HepG2 (cell line): Measurements from ENCODE around the gene TUBG1. TPM values are rescaled to one million over a fixed set of nuclear protein-coding genes. Genes with fewer than 3 reads are reported as not detected.
A peak's percentile ranks its signal among the peaks of the same experiment; 100 is the strongest.

ENCODE experiments used
- CBFB ChIP-seq: sonication (generic); formaldehyde crosslinking; IDR thresholded peaks from 2 replicates; pipeline ENCODE4 v1.4.0; 2020; ENCODE audit warnings: missing genetic modification reagents
- MAFG ChIP-seq: sonication (generic); formaldehyde crosslinking; IDR thresholded peaks from 2 replicates; pipeline ENCODE4 v1.5.1; 2020; ENCODE audit warnings: mild to moderate bottlenecking, missing genetic modification reagents
- MLLT10 ChIP-seq: sonication (generic); formaldehyde crosslinking; IDR thresholded peaks from 2 replicates; pipeline ENCODE4 v1.4.0; 2020; ENCODE audit warnings: missing genetic modification reagents
- PCBP2 ChIP-seq: fragments of 200-400 bp; formaldehyde crosslinking; optimal IDR thresholded peaks from 2 replicates; pipeline ENCODE3; 2018; ENCODE audit warnings: low read length, low read depth; ENCODE audit not compliant: poor library complexity, severe bottlenecking
- RFX1 ChIP-seq: fragments of 450-650 bp; IDR thresholded peaks from 2 replicates; pipeline ENCODE4 v1.6.1; 2017
- SMC3 ChIP-seq: IDR thresholded peaks from 2 replicates; pipeline ENCODE4 v1.6.1; 2011; ENCODE audit warnings: low read length, improper control_type of control experiment
- SOX6 ChIP-seq, 2 experiments: fragments of 450-650 bp in 1 of 2; sonication (generic) in 1 of 2; formaldehyde crosslinking in 1 of 2; IDR thresholded peaks; 2 replicates each; pipeline versions ENCODE4 v1.4.0 to v1.6.1; 2017 to 2020; ENCODE audit warnings: antibody characterized with exemption in 1 of 2, mild to moderate bottlenecking in 1 of 2, missing genetic modification reagents in 1 of 2
- ZBTB1 ChIP-seq: sonication (generic); formaldehyde crosslinking; IDR thresholded peaks from 2 replicates; pipeline ENCODE4 v1.4.0; 2020; ENCODE audit warnings: missing genetic modification reagents, borderline replicate concordance
- ZC3H13 ChIP-seq: sonication (generic); formaldehyde crosslinking; IDR thresholded peaks from 2 replicates; pipeline ENCODE4 v1.8.1; 2023; ENCODE audit warnings: mild to moderate bottlenecking, missing genetic modification reagents, moderate library complexity
- ZFP41 ChIP-seq: sonication (generic); formaldehyde crosslinking; IDR thresholded peaks from 2 replicates; pipeline ENCODE4 v1.4.0; 2020; ENCODE audit warnings: mild to moderate bottlenecking, missing genetic modification reagents, borderline replicate concordance
- ZNF468 ChIP-seq: sonication (generic); formaldehyde crosslinking; IDR thresholded peaks from 2 replicates; pipeline ENCODE4 v1.8.0; 2022; ENCODE audit warnings: mild to moderate bottlenecking, moderate library complexity, missing genetic modification reagents
- ZNF546 ChIP-seq: sonication (generic); formaldehyde crosslinking; conservative IDR thresholded peaks from 2 replicates; pipeline ENCODE4 v1.8.1; 2023; ENCODE audit warnings: mild to moderate bottlenecking, missing genetic modification reagents
- polyA plus RNA-seq, 8 experiments: library from polyadenylated mRNA; depleted of rRNA in 3 of 8; stranded (reverse) in 7 of 8; unstranded in 1 of 8; fragments of >200 nt; fragmentation: Illumina TruSeq in 4 of 8; extraction: Trizol in 4 of 8; gene quantifications; 2 replicates each; pipeline versions ENCODE4 v1.2.1 to v1.2.3, GENCODE V29; 2011 to 2016; ENCODE audit warnings: low read depth in 4 of 8, missing spikeins in 1 of 8, mixed read lengths in 1 of 8; ENCODE audit not compliant: insufficient read depth in 1 of 8
- total RNA-seq, 5 experiments: library from RNA; depleted of rRNA; stranded (reverse); fragments of >200 nt; fragmentation: Illumina TruSeq; extraction: Trizol; gene quantifications; 2 replicates each; pipeline ENCODE4 v1.2.3, GENCODE V29; 2016; ENCODE audit warnings: low read depth in 1 of 5
- TF ChIP-seq, protein P1 (sequence below), 2 experiments: sonication (generic) in 1 of 2; formaldehyde crosslinking in 1 of 2; IDR thresholded peaks; 2 replicates each; pipeline versions ENCODE4 v1.6.1 to v1.9.0; 2014 to 2022; ENCODE audit warnings: antibody characterized with exemption in 1 of 2, borderline replicate concordance in 1 of 2, inconsistent platforms in 1 of 2, low read depth in 1 of 2, missing genetic modification reagents in 1 of 2
- TF ChIP-seq, protein P2 (sequence below): sonication (generic); formaldehyde crosslinking; conservative IDR thresholded peaks from 2 replicates; pipeline ENCODE4 v1.8.1; 2023; ENCODE audit warnings: missing genetic modification reagents
- TF ChIP-seq, protein P3 (sequence below): sonication (generic); formaldehyde crosslinking; IDR thresholded peaks from 2 replicates; pipeline ENCODE4 v1.5.0; 2020; ENCODE audit warnings: mild to moderate bottlenecking, missing genetic modification reagents, moderate library complexity

Gene TUBG1
- total and polyA plus RNA-seq, 2 of the 13 experiments (the other 11 are each of a cell fraction or from before 2014, with no cell fraction given) = 74.1 to 137 TPM

DNA sequence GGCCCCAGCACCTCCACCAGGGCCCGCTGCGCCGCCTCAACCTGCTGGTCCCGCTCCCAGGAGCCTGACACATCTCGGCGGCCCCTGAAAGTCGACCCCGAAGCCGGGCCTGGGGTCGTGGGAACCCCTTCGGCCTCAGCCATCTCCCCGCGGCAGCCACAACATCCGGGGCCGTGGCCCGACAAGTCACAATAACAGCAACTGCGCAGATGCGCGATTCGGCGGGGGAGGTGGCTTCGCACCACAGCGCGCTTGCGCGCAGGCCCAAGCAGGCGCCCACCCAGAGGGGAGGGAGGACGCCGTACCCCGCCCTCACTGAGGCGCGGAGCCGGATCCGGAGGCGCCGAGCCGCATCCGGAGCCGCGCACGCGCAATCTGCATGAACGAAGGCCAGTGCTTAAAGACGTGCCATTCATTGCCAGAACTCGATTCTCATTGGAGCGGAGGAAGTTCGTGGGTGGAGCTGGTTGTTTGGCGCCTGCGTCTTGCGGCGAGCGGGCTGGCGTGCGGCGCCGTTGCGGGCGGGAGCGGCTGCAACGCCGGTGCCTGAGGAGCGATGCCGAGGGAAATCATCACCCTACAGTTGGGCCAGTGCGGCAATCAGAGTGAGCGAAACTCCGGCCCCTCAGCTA, at the start of gene TUBG1, which contains the start of gene RETREG3 (continued):
- TF ChIP-seq, protein P1, sequence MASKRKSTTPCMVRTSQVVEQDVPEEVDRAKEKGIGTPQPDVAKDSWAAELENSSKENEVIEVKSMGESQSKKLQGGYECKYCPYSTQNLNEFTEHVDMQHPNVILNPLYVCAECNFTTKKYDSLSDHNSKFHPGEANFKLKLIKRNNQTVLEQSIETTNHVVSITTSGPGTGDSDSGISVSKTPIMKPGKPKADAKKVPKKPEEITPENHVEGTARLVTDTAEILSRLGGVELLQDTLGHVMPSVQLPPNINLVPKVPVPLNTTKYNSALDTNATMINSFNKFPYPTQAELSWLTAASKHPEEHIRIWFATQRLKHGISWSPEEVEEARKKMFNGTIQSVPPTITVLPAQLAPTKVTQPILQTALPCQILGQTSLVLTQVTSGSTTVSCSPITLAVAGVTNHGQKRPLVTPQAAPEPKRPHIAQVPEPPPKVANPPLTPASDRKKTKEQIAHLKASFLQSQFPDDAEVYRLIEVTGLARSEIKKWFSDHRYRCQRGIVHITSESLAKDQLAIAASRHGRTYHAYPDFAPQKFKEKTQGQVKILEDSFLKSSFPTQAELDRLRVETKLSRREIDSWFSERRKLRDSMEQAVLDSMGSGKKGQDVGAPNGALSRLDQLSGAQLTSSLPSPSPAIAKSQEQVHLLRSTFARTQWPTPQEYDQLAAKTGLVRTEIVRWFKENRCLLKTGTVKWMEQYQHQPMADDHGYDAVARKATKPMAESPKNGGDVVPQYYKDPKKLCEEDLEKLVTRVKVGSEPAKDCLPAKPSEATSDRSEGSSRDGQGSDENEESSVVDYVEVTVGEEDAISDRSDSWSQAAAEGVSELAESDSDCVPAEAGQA (IDR thresholded peaks at IDR 0.05; ENCODE audit: low read depth) = no peak
- TF ChIP-seq, protein P1 (CRISPR knock-in tag; IDR thresholded peaks at IDR 0.05; ENCODE audit: borderline replicate concordance) = peak; percentile 86
- TF ChIP-seq, protein P2, sequence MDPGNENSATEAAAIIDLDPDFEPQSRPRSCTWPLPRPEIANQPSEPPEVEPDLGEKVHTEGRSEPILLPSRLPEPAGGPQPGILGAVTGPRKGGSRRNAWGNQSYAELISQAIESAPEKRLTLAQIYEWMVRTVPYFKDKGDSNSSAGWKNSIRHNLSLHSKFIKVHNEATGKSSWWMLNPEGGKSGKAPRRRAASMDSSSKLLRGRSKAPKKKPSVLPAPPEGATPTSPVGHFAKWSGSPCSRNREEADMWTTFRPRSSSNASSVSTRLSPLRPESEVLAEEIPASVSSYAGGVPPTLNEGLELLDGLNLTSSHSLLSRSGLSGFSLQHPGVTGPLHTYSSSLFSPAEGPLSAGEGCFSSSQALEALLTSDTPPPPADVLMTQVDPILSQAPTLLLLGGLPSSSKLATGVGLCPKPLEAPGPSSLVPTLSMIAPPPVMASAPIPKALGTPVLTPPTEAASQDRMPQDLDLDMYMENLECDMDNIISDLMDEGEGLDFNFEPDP (CRISPR knock-in tag) = no peak
- TF ChIP-seq SMC3 = no peak
- no peak for TF ChIP-seq PCBP2
- no peak for TF ChIP-seq ZFP41 (CRISPR knock-in tag)
- TF ChIP-seq SOX6 (IDR thresholded peaks at IDR 0.05) = no peak
- peak; percentile 70 for TF ChIP-seq SOX6 (CRISPR knock-in tag; IDR thresholded peaks at IDR 0.05)
- TF ChIP-seq RFX1 = no peak
- 0 out of 2 replicates have a peak, but pooled peaks have one; percentile 58 for TF ChIP-seq ZNF546 (CRISPR knock-in tag)
- no peak for TF ChIP-seq ZNF468 (CRISPR knock-in tag)
- no peak for TF ChIP-seq MLLT10 (CRISPR knock-in tag)
- no peak for TF ChIP-seq CBFB (CRISPR knock-in tag)
- peak; percentile 65; the same call in 1 of the 2 replicates for TF ChIP-seq ZC3H13 (CRISPR knock-in tag)
- no peak for TF ChIP-seq ZBTB1 (CRISPR knock-in tag)
- TF ChIP-seq, protein P3, sequence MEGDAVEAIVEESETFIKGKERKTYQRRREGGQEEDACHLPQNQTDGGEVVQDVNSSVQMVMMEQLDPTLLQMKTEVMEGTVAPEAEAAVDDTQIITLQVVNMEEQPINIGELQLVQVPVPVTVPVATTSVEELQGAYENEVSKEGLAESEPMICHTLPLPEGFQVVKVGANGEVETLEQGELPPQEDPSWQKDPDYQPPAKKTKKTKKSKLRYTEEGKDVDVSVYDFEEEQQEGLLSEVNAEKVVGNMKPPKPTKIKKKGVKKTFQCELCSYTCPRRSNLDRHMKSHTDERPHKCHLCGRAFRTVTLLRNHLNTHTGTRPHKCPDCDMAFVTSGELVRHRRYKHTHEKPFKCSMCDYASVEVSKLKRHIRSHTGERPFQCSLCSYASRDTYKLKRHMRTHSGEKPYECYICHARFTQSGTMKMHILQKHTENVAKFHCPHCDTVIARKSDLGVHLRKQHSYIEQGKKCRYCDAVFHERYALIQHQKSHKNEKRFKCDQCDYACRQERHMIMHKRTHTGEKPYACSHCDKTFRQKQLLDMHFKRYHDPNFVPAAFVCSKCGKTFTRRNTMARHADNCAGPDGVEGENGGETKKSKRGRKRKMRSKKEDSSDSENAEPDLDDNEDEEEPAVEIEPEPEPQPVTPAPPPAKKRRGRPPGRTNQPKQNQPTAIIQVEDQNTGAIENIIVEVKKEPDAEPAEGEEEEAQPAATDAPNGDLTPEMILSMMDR (CRISPR knock-in tag) = peak; percentile 45
- no peak for TF ChIP-seq MAFG
